ENCODE data around the gene PADI4.

The PADI4 gene

GRCh38 chr1:17350928-17351446, 43.0 kb downstream of the PADI4 start:
- ATAC-seq = no peak
- TF ChIP-seq GLIS3 (CRISPR knock-in tag; IDR thresholded peaks at IDR 0.05) = no peak

- TF ChIP-seq RARB (CRISPR knock-in tag; IDR thresholded peaks at IDR 0.05) = no peak
- ATAC-seq = no peak
Observed at GRCh38 chr1:17351598-17352324, 43.8 kb downstream of the PADI4 start.

GRCh38 chr1:17352419-17352909, 44.5 kb downstream of the PADI4 start:
- no peak for TF ChIP-seq ZC3H10 (CRISPR knock-in tag; IDR thresholded peaks at IDR 0.05)
- no peak for TF ChIP-seq ZNF70 (CRISPR knock-in tag; IDR thresholded peaks at IDR 0.05)
- no peak for TF ChIP-seq ZNF565 (CRISPR knock-in tag; conservative IDR thresholded peaks at IDR 0.05; ENCODE audit: low read depth)
- no peak for TF ChIP-seq CSDC2 (CRISPR knock-in tag; IDR thresholded peaks at IDR 0.05)
- TF ChIP-seq RARB (CRISPR knock-in tag; IDR thresholded peaks at IDR 0.05) = no peak
- no peak for TF ChIP-seq ZNF8 (CRISPR knock-in tag; IDR thresholded peaks at IDR 0.05)
- no peak for TF ChIP-seq ZFP30 (CRISPR knock-in tag; IDR thresholded peaks at IDR 0.05)
- TF ChIP-seq ESRRG (CRISPR knock-in tag; IDR thresholded peaks at IDR 0.05) = no peak
- no peak for TF ChIP-seq POU6F1 (CRISPR knock-in tag; IDR thresholded peaks at IDR 0.05; ENCODE audit: borderline replicate concordance, low read depth)
- no peak for TF ChIP-seq CREB5 (CRISPR knock-in tag; IDR thresholded peaks at IDR 0.05; ENCODE audit: low read depth)
- TF ChIP-seq OSR1 (CRISPR knock-in tag; IDR thresholded peaks at IDR 0.05) = no peak
- ATAC-seq = no peak

- no peak; the same call in 2 of the 3 replicates for ATAC-seq
- no peak for TF ChIP-seq TSHZ2 (CRISPR knock-in tag; IDR thresholded peaks at IDR 0.05)
- TF ChIP-seq RARB (CRISPR knock-in tag; IDR thresholded peaks at IDR 0.05) = no peak
- TF ChIP-seq GLIS3 (CRISPR knock-in tag; IDR thresholded peaks at IDR 0.05) = no peak
- TF ChIP-seq ISL1 (CRISPR knock-in tag; IDR thresholded peaks at IDR 0.05) = no peak
- no peak for TF ChIP-seq CREB5 (CRISPR knock-in tag; IDR thresholded peaks at IDR 0.05; ENCODE audit: low read depth)
- no peak for TF ChIP-seq ZFP30 (CRISPR knock-in tag; IDR thresholded peaks at IDR 0.05)
- TF ChIP-seq PATZ1 (CRISPR knock-in tag; IDR thresholded peaks at IDR 0.05; ENCODE audit: borderline replicate concordance) = no peak
- TF ChIP-seq OSR1 (CRISPR knock-in tag; IDR thresholded peaks at IDR 0.05) = no peak
- no peak for TF ChIP-seq CSRNP3 (CRISPR knock-in tag; IDR thresholded peaks at IDR 0.05)
- no peak for TF ChIP-seq ESRRG (CRISPR knock-in tag; IDR thresholded peaks at IDR 0.05)
- TF ChIP-seq PPARA (CRISPR knock-in tag; IDR thresholded peaks at IDR 0.05; ENCODE audit: borderline replicate concordance) = no peak
- TF ChIP-seq ZFP3 (CRISPR knock-in tag; IDR thresholded peaks at IDR 0.05) = no peak
Observed at GRCh38 chr1:17355898-17356297, 47.9 kb downstream of the PADI4 start.

Data from SK-N-SH treated with all-trans-retinoic acid at 6 μM for 48 hours (cell line).